Dermis microvascular lymphatic vessel endothelial cell (primary cell): Measurements from ENCODE around the gene KRTAP9-6. TPM values are rescaled to one million over a fixed set of nuclear protein-coding genes. Genes with fewer than 3 reads are reported as not detected.

ENCODE experiments used
- total RNA-seq: library from RNA; depleted of rRNA; stranded (reverse); fragments of >200 nt; gene quantifications from 2 replicates; pipeline ENCODE4 v1.2.1, GENCODE V29; 2014

The KRTAP9-6 gene
- total RNA-seq, 1 donor from 2014 or later = not detected

Other genes with a start within 250 kb of the KRTAP9-6 start
- not detected in 2 replicates for gene KRTAP1-5, start 238.2 kb upstream of the KRTAP9-6 start, total RNA-seq
- gene KRTAP1-4, start 235.2 kb upstream of the KRTAP9-6 start, total RNA-seq = not detected in 2 replicates
- gene KRTAP1-3, start 230.5 kb upstream of the KRTAP9-6 start, total RNA-seq = not detected in 2 replicates
- not detected in 2 replicates for gene KRTAP1-1, start 223.9 kb upstream of the KRTAP9-6 start, total RNA-seq
- not detected in 2 replicates for gene KRTAP2-1, start 218.1 kb upstream of the KRTAP9-6 start, total RNA-seq
- gene KRTAP2-2, start 210.1 kb upstream of the KRTAP9-6 start, total RNA-seq = not detected in 2 replicates
- not detected in 2 replicates for gene KRTAP2-3, start 205.3 kb upstream of the KRTAP9-6 start, total RNA-seq
- not detected in 2 replicates for gene KRTAP2-4, start 199.5 kb upstream of the KRTAP9-6 start, total RNA-seq
- not detected in 2 replicates for gene KRTAP4-7, start 181.2 kb upstream of the KRTAP9-6 start, total RNA-seq
- gene KRTAP4-8, start 167.2 kb upstream of the KRTAP9-6 start, total RNA-seq = not detected in 2 replicates
- gene KRTAP4-16, start 163.2 kb upstream of the KRTAP9-6 start, total RNA-seq = not detected in 2 replicates
- not detected in 2 replicates for gene KRTAP4-9, start 160.0 kb upstream of the KRTAP9-6 start, total RNA-seq
- not detected in 2 replicates for gene KRTAP4-11, start 147.0 kb upstream of the KRTAP9-6 start, total RNA-seq
- not detected in 2 replicates for gene KRTAP4-12, start 141.2 kb upstream of the KRTAP9-6 start, total RNA-seq
- not detected in 2 replicates for gene KRTAP4-6, start 124.8 kb upstream of the KRTAP9-6 start, total RNA-seq
- gene KRTAP4-5, start 115.6 kb upstream of the KRTAP9-6 start, total RNA-seq = not detected in 2 replicates
- not detected in 2 replicates for gene KRTAP4-4, start 104.6 kb upstream of the KRTAP9-6 start, total RNA-seq
- gene KRTAP4-3, start 97.2 kb upstream of the KRTAP9-6 start, total RNA-seq = not detected in 2 replicates
- gene KRTAP4-2, start 87.2 kb upstream of the KRTAP9-6 start, total RNA-seq = not detected in 2 replicates
- gene KRTAP4-1, start 80.5 kb upstream of the KRTAP9-6 start, total RNA-seq = not detected in 2 replicates
- gene KRTAP9-1, start 75.5 kb upstream of the KRTAP9-6 start, total RNA-seq = not detected in 2 replicates
- not detected in 2 replicates for gene KRTAP9-2, start 38.7 kb upstream of the KRTAP9-6 start, total RNA-seq
- gene KRTAP9-3, start 32.9 kb upstream of the KRTAP9-6 start, total RNA-seq = not detected in 2 replicates
- not detected in 2 replicates for gene KRTAP9-8, start 27.4 kb upstream of the KRTAP9-6 start, total RNA-seq
- not detected in 2 replicates for gene KRTAP9-4, start 15.7 kb upstream of the KRTAP9-6 start, total RNA-seq
- not detected in 2 replicates for gene KRTAP9-9, start 10.0 kb upstream of the KRTAP9-6 start, total RNA-seq
- not detected in 2 replicates for gene KRTAP9-7, start 10.3 kb downstream of the KRTAP9-6 start, total RNA-seq
- gene KRTAP29-1, start 37.5 kb downstream of the KRTAP9-6 start, total RNA-seq = not detected in 2 replicates
- not detected in 2 replicates for gene KRTAP16-1, start 43.9 kb downstream of the KRTAP9-6 start, total RNA-seq
- gene KRTAP17-1, start 50.3 kb downstream of the KRTAP9-6 start, total RNA-seq = not detected in 2 replicates
- not detected in 2 replicates for gene KRT33A, start 85.5 kb downstream of the KRTAP9-6 start, total RNA-seq
- not detected in 2 replicates for gene KRT33B, start 104.4 kb downstream of the KRTAP9-6 start, total RNA-seq
- gene KRT34, start 116.9 kb downstream of the KRTAP9-6 start, total RNA-seq = under 0.01 TPM in 1 of 2 replicates, not detected in the other
- gene KRT31, start 132.2 kb downstream of the KRTAP9-6 start, total RNA-seq = not detected in 2 replicates
- gene KRT37, start 159.2 kb downstream of the KRTAP9-6 start, total RNA-seq = not detected in 2 replicates
- gene KRT38, start 175.6 kb downstream of the KRTAP9-6 start, total RNA-seq = not detected in 2 replicates
- not detected in 2 replicates for gene KRT32, start 202.0 kb downstream of the KRTAP9-6 start, total RNA-seq
- not detected in 2 replicates for gene KRT35, start 215.8 kb downstream of the KRTAP9-6 start, total RNA-seq
- gene KRT36, start 224.5 kb downstream of the KRTAP9-6 start, total RNA-seq = 0.38 TPM in 1 of 2 replicates, not detected in the other
- gene KRT13, start 240.2 kb downstream of the KRTAP9-6 start, total RNA-seq = not detected in 2 replicates